Stimulated activated CD4-positive, alpha-beta T cell treated with anti-CD3 and anti-CD28 coated beads, Interleukin-12 subunit alpha, Interleukin-12 subunit beta, amount 100 ng/mL, for 24 hours (primary cell): ENCODE measurements around the gene ZNF532.

Experiments
- DNase-seq, 2 experiments: peaks; one replicate each; pipeline ENCODE4 v3.0.0-alpha.2; 2020; ENCODE audit warnings: low read depth in 2 of 2

The ZNF532 gene

DNA sequence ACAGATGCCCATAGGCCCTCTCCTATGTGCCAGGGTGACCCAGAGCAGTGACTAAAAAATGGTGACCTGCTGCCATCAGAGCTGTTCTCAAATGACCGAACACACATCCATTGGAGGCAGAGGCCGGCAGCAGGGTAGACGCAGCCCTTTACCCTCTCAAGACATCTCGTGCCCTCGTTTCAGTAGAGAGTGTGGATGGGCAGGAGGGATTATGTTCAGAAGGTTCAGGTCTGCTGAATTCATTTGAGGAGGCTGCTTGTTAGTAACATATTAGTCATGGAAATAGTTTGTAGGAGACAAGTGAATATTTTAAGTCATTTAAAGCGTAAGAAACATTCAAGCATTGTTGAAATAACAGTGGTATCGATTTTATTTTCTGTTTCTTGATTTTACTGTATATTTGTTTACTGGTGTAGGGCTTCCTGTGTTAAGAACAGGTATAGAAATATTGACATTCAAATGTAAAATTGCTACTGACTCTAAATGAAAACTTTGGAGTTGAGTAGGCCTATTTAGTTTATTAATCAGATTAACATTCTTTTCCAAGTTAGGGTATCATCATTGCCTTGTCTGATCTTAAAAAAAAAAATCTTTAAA is 82.6 kb downstream of the ZNF532 start:
- no peak for DNase-seq

DNA sequence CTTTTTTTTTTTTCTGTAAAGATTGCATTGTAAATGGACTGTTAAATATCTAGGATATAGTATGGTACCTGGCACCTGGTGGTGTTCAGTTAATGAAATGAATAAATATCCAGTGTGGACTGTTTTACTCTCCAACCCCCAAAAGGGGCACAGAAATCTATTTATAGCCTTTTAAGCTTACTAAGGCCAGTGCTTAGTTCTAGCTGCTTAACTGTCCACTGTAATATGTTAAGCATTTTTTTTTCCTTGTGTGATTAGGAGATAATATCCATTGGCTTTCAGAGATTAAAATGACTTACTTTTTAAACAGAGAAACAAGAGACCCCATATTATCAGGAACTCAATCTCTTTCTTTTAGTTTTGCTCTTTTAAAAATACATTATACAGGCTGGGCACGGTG is 84.4 kb downstream of the ZNF532 start:
- DNase-seq, result no peak

DNA sequence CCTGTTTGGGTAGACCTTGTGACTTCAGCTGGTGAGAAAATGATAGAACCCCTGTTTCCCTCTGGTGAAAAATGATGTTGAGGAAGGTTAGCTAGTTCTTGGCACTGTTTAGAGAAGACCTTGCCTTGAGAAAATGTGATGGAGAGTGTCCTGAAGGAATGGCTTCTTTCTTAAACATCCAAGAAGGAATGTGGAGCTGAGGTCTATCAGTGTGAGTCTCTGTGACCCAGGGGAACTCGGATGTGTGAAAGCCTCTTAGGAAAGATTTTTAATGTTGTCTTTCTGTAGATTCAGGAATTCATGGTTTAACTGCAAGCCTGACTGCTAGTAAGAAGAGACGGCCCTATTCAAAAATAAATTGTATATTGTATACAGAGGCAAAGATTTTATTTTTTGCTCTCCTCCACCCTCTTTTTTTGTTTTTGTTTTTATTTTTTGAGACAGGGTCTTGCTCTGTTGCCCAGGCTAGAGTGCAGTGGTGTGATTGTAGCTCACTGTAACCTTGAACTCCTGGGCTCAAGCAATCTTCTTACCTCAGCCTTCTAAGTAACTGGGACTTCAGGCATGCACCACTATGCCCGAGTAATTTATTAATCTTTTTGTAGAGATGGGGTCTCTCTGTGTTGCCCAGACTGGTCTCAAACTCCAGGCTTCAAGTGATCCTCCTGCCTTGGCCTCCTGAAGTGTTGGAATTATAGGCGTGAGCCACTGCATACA is 87.5 kb downstream of the ZNF532 start:
- no peak for DNase-seq

DNA sequence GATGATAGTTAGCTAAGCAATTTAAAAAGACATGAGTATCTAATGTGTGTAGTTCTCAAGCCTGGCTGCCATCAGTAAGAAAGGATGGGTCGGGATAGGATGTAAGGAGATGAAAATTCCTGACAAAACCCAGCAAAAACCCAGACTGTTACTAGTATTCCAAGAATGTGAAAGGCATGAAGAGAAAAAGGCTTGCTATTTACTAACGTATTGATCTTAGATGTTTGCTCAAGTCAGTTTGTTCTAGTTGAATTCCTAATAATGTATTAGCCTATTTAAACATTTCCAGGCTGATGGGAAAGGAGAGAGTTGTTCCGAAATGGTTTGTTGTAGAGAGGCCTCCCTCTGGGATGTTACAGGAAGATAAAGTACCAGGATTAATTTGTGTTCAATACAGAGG is 88.2 kb downstream of the ZNF532 start:
- no peak for DNase-seq

DNA sequence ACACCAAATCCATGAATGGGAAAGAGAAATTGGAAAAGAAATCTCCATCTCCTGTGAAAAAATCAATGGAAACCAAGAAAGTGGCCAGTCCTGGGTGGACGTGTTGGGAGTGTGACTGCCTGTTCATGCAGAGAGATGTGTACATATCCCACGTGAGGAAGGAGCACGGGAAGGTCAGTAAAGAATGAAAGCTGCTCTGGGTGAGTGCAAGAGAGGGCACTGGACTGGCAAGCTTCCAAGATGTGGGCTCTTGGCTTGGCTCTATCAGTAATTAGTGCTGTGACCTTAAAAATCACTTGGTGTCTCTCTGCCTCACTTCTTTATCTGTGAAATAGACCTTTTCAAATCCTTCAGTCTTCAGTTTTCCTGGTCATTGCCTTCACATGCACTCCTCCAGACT is 89.0 kb downstream of the ZNF532 start:
- no peak for DNase-seq

DNA sequence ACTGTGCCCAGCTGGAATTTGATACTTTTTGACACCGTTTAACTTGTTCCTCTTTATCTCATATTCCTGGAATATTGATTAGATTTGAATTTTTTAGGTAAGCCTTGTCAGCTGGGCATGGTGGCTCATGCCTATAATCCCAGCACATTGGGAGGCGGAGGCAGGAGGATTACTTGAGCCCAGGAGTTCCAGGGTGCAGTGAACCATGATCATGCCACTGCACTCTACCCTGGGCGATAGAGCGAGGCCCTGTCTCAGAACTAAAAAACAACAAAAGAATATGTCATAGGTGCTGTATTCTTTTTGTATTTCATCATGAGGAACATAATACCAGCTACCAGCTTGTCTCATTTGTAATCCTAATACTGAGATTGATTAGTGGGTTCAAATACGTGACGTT is 90.3 kb downstream of the ZNF532 start:
- no peak for DNase-seq

DNA sequence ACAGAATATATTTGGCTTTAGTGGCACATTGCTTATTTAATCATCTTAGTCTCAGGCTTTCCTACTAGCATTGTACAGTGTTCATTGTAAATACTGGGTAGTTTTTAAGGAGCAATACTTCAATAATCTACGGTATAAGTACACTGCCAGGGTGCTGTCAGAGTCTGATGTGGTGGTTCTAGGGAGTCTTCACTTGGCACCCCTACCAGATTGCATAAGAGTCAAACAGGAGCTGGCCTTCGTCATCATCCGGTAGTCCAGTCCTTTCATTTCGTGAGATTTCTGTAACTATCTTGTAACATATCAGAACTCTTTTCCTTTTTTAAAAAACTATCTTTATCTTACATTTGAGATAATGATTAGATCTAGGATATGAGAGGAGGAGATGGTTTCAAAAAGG is 91.1 kb downstream of the ZNF532 start:
- DNase-seq, result no peak

DNA sequence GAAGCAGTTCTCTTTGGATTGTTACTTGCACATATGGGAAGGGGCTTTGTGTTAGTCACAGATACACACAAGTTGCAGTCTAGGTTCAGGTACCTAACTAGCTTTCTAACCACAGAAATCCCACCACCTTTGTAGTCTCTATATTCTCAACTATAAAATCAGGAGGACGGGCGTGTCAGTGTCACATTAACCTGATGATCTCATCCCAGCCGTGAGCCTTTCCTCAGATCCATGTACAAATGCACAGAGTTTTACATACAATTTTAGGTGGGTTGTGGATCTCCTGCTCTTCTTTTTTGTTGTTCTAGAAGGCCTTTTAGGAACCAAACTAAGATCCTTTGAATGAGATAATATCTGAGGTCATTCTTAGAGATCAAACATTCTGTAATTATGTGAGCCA is 94.0 kb downstream of the ZNF532 start:
- no peak for DNase-seq

DNA sequence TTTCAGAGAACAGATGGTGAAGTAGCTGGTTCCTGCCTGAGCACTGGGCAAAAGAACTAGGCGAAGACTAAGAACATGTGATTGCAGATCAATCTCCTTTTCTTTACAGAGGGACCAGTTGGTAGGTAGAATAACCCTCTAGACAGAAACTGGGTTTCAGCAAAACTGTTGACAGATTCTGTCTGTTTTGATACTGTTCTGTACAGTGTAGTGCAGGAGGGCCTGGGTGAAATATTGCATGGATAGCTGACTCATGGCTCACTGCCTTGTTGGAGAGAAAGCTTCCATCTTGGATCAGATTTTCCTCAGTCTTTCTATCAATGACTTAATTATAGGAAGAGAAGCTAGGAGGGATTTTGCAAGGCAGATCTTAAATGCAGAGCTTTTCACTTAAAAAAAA is 95.8 kb downstream of the ZNF532 start:
- no peak for DNase-seq

DNA sequence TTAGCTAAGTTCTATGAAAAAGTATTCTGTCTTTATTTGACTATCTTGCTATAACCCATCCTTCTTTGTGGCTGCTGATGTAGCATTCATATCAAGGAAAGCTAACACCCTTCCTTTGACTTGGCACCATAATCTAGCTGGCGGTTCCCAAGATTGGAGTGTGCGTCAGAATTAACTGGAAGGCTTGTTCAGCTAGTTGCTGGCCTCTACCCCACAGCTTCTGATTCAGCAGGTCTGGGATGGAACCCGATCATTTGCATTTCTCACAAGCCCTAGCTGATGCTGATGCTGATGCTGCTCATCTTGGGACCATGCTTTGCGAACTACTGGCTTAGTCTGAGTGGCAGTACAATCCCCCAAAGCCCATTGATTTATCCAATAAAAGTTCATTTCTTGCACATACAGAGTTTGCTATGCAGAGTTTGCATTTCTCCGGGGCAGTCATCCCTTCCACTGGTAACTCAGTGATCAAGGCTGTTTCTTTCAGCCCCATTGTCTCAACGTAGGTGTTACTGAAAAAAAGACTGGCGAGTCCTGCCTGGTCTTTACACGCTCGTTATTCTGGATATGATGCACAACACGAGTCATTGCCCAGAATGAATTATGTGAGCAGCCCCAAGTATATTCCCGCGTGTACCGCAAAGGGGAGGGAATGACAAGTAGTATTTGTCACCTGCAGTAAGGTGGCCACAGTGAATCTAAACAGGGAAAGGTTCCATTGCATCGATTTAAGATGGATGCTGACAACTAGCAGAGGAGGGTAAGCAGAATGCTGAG is 96.5 kb downstream of the ZNF532 start:
- no peak for DNase-seq

DNA sequence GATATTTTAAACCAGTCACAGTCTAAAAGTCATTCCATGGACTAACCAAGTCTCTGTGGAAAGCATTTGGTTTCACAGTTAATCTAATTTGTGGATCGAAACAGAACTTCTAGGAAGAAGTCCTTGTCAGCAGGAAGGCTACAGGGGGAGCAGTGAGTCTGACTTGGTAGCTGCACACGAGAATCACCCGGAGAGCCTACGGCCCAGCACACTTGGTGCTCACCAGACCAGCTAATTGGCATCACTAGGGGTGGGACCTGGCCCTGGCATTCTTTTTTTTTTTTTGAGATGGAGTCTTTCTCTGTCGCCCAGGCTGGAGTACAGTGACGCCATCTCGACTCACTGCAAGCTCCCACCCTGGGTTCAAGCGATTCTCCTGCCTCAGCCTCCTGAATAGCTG is 97.7 kb downstream of the ZNF532 start:
- DNase-seq, result no peak

DNA sequence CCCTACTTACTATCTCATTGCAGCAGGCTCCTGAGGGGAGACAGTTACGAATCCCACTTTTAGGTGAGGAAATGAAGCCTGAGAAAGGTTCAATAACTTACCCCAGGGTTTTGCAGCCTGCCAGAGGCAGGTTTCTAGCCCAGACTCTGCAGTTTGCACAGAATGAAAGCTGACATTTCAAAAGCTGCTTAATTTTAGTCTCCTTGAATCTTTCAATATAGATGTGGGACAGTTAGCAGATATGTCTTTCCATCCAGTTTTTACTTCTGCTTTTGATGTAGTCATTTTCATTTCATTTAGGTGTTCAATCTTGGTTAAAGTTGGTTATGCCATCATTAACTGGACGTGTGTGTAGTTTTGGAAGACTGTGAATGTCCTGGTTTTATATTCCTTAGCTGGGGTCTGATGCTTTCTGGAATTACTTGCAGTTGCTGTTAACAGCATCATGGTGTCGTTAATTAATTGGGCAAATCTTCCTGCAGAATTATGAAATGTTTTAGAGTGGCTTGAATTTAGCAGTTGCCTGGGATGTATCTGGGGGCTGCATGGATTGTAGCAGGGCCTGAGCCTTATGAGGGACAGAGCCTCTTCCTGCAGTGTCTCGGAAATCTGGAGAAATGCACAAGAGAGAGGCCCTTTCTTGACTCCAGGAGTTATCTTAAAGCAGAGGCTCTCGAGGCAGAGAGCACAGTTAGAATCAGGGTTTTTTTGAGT is 100.8 kb downstream of the ZNF532 start:
- no peak for DNase-seq

DNA sequence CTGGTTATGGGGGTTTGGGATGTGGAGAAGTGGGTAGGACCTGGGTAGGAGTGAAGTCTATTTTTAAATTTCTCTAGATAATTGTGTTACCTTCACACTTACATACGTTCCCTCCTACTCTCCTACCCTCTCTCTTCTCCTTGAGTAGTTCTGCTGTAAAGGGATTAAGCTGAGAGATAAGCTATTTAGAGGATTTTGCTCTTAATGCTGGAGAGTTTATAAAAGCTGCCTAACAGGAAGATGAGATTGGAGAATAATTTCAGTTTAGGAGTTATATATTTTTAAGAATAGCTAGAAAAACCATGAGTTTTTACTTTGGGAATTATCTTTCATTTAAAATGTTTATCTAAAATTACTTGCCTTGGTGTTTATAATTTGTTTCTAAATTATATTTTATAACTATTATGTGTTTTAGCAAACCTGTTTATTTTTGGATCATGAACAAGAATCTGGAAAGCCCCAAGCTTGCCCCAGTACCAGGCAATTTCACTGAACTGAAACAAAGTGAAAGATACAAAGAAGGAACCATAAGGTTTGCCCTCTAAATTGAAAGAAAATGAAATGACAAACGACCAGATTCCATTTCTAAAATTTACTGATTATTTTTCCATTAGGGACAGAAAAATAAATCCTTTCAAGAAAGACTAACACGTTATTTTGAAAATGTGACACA is 101.5 kb downstream of the ZNF532 start:
- no peak for DNase-seq

DNA sequence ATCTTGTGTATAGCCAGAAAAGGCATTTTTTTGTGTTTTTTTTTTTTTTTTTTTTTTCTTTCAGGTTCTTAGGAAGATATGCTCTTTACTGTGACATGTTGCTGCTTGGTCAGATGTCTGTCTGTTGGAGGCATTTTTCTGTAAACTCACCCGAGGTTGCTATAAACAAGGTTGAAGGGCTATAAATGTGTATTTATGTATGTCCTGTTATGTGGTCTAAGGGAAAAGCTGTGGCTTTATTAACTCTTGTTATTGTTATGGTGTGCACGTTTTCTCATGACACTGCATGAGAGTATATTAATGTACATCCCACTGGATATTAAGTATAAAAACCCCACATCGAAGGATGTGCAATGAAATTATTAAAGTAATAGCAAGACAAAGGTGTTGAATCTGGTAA is 102.0 kb downstream of the ZNF532 start:
- DNase-seq, result no peak

DNA sequence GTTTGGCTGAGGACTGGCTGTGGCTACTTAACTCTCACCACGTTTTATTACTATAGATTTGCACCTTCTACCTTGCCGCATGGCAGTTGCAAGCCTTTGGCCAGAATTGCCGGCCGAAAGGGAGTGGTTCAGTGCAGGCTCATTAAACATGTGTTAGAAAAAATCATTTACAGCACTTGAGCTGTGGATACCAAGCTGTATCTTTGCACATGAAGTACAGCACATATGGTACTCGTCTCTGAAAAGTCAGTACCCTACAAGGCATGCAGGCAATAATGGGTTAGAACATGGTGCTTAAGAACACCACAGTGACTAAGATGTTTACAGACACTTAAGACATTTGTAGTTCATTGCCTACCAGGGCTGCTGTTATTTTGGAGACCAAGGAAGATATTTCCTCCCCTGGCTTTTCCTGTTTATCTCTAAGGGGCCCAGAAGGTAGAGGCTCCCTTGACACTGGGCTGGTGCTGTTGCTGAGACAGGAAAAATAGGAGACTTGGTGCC is 103.1 kb downstream of the ZNF532 start:
- DNase-seq, result no peak

DNA sequence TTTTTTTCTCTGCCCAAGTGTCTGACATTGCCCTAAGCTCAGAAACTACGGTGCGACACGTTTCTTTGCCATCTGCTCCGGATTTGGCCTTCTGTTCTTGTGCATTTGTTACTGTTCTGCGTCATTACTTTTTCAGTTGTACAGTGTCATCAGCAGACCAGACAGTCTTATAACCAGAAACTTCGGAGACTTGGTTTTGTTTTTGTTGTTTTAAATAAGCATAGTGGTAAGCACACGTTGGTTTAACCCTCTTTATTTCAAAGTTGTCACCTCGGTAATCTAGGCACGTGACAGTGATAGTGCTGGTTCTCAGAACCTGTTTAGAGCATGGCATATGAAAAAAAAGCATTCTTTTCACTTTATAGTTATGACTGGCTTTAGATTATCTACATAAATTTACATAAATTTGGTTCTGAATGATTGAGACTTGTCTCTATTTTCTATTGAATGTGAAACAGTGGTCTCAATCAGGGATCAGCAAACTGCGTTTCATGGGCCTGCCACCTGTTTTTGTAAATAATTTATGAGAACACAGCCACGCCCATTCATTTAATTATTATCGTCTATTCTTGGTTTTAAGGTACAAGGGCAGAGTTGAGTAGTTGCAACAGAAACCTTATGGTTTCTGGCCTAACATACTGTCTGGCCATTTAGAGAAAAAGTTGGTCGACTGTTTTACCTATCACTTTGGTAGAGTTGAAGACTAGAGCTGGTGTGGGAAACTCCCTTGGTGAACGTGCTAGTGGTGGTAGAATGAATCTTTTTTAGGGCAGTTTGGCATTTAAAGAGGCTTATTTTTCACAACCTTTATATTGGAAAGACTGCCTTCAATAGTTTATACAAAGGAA is 106.5 kb downstream of the ZNF532 start:
- no peak for DNase-seq

DNA sequence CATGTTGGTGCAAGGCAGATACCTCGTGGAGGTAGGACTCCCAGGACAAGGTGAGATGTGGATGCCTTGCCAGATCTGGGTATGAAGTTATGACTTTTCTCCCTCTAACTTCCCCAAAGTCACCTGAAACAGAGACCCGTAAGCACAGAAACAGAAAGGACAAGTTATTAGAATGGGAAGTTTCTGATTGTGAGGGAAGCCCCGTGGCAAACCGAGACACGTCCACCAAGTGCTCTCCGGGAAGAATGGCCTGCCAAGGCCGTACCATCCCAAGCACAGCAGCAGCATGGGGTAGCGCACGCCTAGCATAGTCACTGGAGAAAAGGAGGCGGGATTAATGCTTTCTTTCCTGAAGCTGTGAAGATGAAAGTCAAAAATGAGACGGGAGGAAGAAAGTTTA is 110.6 kb downstream of the ZNF532 start:
- DNase-seq, result no peak

DNA sequence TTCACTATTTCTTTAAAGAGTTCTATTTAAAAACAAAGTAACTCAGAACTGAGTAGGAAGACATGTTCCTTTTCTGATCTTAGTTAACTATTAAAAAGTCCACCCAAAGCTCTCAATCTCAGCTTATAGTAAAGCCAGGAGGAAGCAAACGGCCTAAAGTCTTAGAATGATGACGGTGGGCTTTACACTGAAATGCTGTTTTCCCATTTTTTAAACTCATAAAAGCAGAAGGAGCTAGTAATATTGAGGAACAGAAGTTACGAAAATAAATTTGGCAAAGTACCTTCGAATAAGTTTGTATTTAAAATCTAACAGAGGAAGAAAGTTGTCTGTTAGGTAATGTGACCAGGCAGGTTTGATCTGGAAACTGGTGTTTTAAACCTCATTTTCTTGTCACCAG is 111.1 kb downstream of the ZNF532 start:
- no peak for DNase-seq

DNA sequence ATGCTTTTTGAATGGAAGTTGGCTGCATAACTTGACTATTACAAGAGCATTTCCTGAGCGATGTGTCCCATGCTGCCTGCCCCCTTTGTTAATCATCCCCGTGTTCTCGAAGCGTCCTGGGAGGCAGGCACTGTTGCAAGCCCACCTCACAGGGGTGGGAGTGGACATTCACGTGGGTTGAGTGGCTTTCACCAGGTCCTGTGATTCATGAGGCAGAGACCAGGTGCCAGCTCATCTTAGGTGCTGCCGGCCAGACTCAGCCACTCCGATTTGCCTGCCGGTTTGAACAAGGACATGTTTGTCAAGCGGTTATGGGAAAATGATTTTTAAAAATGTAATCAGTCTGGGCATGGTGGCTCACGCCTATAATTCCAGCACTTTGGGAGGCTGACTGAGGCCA is 112.5 kb downstream of the ZNF532 start:
- DNase-seq, result no peak

DNA sequence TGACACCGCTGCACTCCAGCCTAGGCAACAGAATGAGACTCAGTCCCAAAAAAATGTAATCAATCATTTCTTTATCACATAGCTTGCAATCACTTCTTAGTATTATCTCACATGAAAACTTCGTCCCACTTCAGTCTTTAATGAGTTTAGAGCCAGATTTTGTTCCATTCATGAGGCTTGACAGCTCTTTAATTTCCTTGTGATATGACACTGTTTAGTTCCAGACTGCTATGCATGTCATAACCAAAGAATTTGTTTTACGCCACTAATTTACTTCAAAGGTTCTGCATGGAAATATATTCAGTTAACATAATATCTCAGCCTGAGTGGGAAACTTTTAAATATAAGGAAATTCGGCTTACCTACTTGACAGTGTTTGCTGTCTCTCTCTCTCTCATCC is 113.1 kb downstream of the ZNF532 start:
- no peak for DNase-seq

DNA sequence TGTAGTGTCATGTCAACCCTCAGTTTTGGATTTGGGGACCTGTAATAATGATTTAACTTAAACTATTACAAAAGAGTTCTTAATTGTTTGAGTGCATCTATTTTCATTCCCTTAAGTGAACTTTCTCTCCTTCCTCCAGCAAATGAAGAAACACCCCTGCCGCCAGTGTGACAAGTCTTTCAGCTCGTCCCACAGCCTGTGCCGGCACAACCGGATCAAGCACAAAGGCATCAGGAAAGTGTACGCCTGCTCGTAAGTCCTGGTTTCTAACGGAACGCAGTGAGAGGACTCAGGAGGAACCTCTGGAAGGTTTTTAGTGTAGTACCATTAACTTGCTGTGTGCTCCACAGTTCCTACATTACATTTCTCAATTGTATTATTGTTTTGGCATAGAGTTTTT is 114.2 kb downstream of the ZNF532 start:
- DNase-seq, result no peak
